Panc1 (cell line): ENCODE results near the gene RPAP3. TPM values are rescaled to one million over a fixed set of nuclear protein-coding genes. Genes with fewer than 3 reads are reported as not detected.
A peak's percentile ranks its signal among the peaks of the same experiment; 100 is the strongest.

ENCODE experiments used
- ATAC-seq: fragments of 200-7000 bp; cut with Tn5 transposase; 2 replicates; pipeline ENCODE4 v1.9.1; 2020; ENCODE audit warnings: mild to moderate bottlenecking, moderate library complexity
- BruUV-seq: library from RNA; stranded (reverse); fragments of 400-500 nt; replicated peaks from 2 replicates; lab custom pipeline; 2021; lab: Mats Ljungman, UMichigan
- CTCF ChIA-PET: fragments of 300-600 bp; sonication (Branson Sonifier 250); formaldehyde crosslinking; loops from one replicate; lab custom pipeline; 2022; ENCODE audit warnings: antibody characterized with exemption; lab: Charles Lee
- POLR2A ChIA-PET: fragments of 300-600 bp; sonication (Branson Sonifier 250); formaldehyde crosslinking; loops from one replicate; lab custom pipeline; 2022; ENCODE audit warnings: antibody characterized with exemption; lab: Charles Lee
- DNase-seq: peaks from one replicate; pipeline ENCODE4 v3.0.0-alpha.2; 2010; ENCODE audit warnings: low read depth, low spot score
- H3K27ac ChIP-seq: 2 replicates; pipeline ENCODE4 v1.5.1; 2011; ENCODE audit warnings: mild to moderate bottlenecking, low read length, inconsistent platforms
- H3K27me3 ChIP-seq: fragments of 200-500 bp; sonication (Bioruptor generic); 2 replicates; pipeline ENCODE4 v1.6.0; 2014; ENCODE audit warnings: low read length, inconsistent platforms; ENCODE audit not compliant: control insufficient read depth, insufficient read depth
- H3K36me3 ChIP-seq: fragments of 200-500 bp; sonication (Bioruptor generic); 2 replicates; pipeline ENCODE4 v1.5.1; 2014; ENCODE audit warnings: inconsistent platforms, mild to moderate bottlenecking, low read length, moderate library complexity; ENCODE audit not compliant: control insufficient read depth, insufficient read depth
- H3K4me1 ChIP-seq: 2 replicates; pipeline ENCODE4 v1.5.1; 2011; ENCODE audit warnings: inconsistent platforms, mild to moderate bottlenecking, low read length, moderate library complexity; ENCODE audit not compliant: control insufficient read depth, insufficient read depth
- H3K4me3 ChIP-seq, 2 experiments: 2 replicates each; pipeline ENCODE4 v1.5.1; 2011 to 2012; ENCODE audit warnings: low read depth in 2 of 2, low read length in 2 of 2, mild to moderate bottlenecking in 2 of 2, inconsistent platforms in 1 of 2, moderate library complexity in 1 of 2
- H3K9me3 ChIP-seq: fragments of 200-500 bp; sonication (Bioruptor generic); 2 replicates; pipeline ENCODE4 v1.5.1; 2014; ENCODE audit warnings: low read depth, mild to moderate bottlenecking, inconsistent platforms, low read length, moderate library complexity; ENCODE audit not compliant: control insufficient read depth, insufficient read depth
- CTCF ChIP-seq: fragments of 450-650 bp; IDR thresholded peaks from 2 replicates; pipeline ENCODE4 v1.5.1; 2017; ENCODE audit warnings: mild to moderate bottlenecking
- POLR2AphosphoS5 ChIP-seq: IDR thresholded peaks from 2 replicates; pipeline ENCODE4 v1.6.1; 2012; ENCODE audit warnings: mild to moderate bottlenecking, low read depth, low read length, moderate library complexity
- SIN3A ChIP-seq: IDR thresholded peaks from 2 replicates; pipeline ENCODE4 v1.6.1; 2012; ENCODE audit warnings: low read depth, mild to moderate bottlenecking, low read length, moderate library complexity, borderline replicate concordance; ENCODE audit not compliant: insufficient read depth
- TCF7L2 ChIP-seq: IDR thresholded peaks from 2 replicates; pipeline ENCODE4 v1.6.1; 2011; ENCODE audit warnings: mild to moderate bottlenecking, low read depth, low read length, inconsistent platforms
- in situ Hi-C: cut with HindIII; loops from 2 replicates; pipeline ENCODE4 v1.10.0; 2016; ENCODE audit warnings: low sequenced_read_pairs, low pct_unique_long_range_greater_than_20kb
- intact Hi-C: fragments of 100-400 bp; cut with micrococcal nuclease; formaldehyde crosslinking; loops from one replicate; pipeline ENCODE4 v1.10.0; 2022; ENCODE audit not compliant: unreplicated experiment
- total RNA-seq: library from RNA; stranded (reverse); gene quantifications from one replicate; pipeline ENCODE4 v1.2.1, GENCODE V29; 2021; ENCODE audit not compliant: unreplicated experiment
- TF ChIP-seq, protein P1 (sequence below), 2 experiments: IDR thresholded peaks; 2 replicates each; pipeline ENCODE4 v1.6.1; 2011 to 2012; ENCODE audit warnings: low read depth in 2 of 2, control low read depth in 1 of 2, low read length in 1 of 2, mild to moderate bottlenecking in 1 of 2, moderate library complexity in 1 of 2; ENCODE audit not compliant: insufficient read depth in 1 of 2

The RPAP3 gene
- total RNA-seq, 1 experiment from 2014 or later = 47.3 TPM

GRCh38 chr12:47707905-47708543 lies 2.2 kb upstream of the RPAP3 start:
- TF ChIP-seq SIN3A (no peak), TCF7L2 (no peak), CTCF (no peak)
- intact Hi-C loops (no loop called here), in situ Hi-C loops (no loop called here)
- Histone ChIP-seq H3K9me3 (no peaks in the 10 kb centered on the region), H3K27ac (no peak overlapping the region), H3K27me3 (no peaks in the 10 kb centered on the region), H3K4me1 (peaks cover 16% of the 10 kb centered on the region), H3K4me3 (no peak overlapping the region), H3K36me3 (no peaks in the 10 kb centered on the region; the same call in 1 of the 2 replicates)
- ChIA-PET CTCF (no interaction called here), POLR2A (no interaction called here)
- DNase-seq (no peak), ATAC-seq (no peak)
- no TSS peak for BruUV-seq

- no peak overlapping the region; the same call in 1 of the 2 replicates for H3K27ac ChIP-seq
- peaks cover 16% of the 10 kb centered on the region for H3K4me1 ChIP-seq
- no peaks in the 10 kb centered on the region; the same call in 1 of the 2 replicates for H3K36me3 ChIP-seq
- CTCF ChIA-PET = interaction anchor here (0.8 kb wide), 1 partner anchor 73 kb away, joined by 4 read pairs; no protein-coding TSS in a partner anchor
- no peak for DNase-seq
- no TSS peak for BruUV-seq
- ATAC-seq = no peak
- H3K4me3 ChIP-seq = no peak overlapping the region
- H3K9me3 ChIP-seq = no peaks in the 10 kb centered on the region
- in situ Hi-C loops = no loop called here
- TF ChIP-seq CTCF = no peak
- no peak for TF ChIP-seq POLR2AphosphoS5
- H3K27me3 ChIP-seq = no peaks in the 10 kb centered on the region
- intact Hi-C loops = no loop called here
- POLR2A ChIA-PET = interaction anchor here (0.6 kb wide), 1 partner anchor 96 kb away, joined by 3 read pairs; no protein-coding TSS in a partner anchor
Measured at GRCh38 chr12:47707355-47707754, 1.5 kb upstream of the RPAP3 start.

GRCh38 chr12:47705229-47705565 lies 633 bp downstream of the RPAP3 start:
- DNase-seq (no peak), ATAC-seq (no peak)
- peaks cover 2% of the 10 kb centered on the region for H3K36me3 ChIP-seq
- BruUV-seq = no TSS peak
- intact Hi-C loops (no loop called here), in situ Hi-C loops (no loop called here)
- TF ChIP-seq POLR2AphosphoS5 = no peak
- TF ChIP-seq TCF7L2 = no peak
- TF ChIP-seq, protein P1, sequence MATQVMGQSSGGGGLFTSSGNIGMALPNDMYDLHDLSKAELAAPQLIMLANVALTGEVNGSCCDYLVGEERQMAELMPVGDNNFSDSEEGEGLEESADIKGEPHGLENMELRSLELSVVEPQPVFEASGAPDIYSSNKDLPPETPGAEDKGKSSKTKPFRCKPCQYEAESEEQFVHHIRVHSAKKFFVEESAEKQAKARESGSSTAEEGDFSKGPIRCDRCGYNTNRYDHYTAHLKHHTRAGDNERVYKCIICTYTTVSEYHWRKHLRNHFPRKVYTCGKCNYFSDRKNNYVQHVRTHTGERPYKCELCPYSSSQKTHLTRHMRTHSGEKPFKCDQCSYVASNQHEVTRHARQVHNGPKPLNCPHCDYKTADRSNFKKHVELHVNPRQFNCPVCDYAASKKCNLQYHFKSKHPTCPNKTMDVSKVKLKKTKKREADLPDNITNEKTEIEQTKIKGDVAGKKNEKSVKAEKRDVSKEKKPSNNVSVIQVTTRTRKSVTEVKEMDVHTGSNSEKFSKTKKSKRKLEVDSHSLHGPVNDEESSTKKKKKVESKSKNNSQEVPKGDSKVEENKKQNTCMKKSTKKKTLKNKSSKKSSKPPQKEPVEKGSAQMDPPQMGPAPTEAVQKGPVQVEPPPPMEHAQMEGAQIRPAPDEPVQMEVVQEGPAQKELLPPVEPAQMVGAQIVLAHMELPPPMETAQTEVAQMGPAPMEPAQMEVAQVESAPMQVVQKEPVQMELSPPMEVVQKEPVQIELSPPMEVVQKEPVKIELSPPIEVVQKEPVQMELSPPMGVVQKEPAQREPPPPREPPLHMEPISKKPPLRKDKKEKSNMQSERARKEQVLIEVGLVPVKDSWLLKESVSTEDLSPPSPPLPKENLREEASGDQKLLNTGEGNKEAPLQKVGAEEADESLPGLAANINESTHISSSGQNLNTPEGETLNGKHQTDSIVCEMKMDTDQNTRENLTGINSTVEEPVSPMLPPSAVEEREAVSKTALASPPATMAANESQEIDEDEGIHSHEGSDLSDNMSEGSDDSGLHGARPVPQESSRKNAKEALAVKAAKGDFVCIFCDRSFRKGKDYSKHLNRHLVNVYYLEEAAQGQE (IDR thresholded peaks at IDR 0.05; ENCODE audit: insufficient read depth in 1 of 2, low read depth in 2 of 2, low read length in 1 of 2) = no peak
- TF ChIP-seq CTCF = no peak
- TF ChIP-seq SIN3A = no peak
- POLR2A ChIA-PET = no interaction called here
- H3K27ac ChIP-seq = peak overlapping the region; percentile 99
- CTCF ChIA-PET = no interaction called here
- no peaks in the 10 kb centered on the region for H3K27me3 ChIP-seq
- peaks cover 16% of the 10 kb centered on the region for H3K4me1 ChIP-seq
- H3K4me3 ChIP-seq = peak overlapping the region; percentile 57 to 87
- no peaks in the 10 kb centered on the region for H3K9me3 ChIP-seq
